GM10248 (cell line): ENCODE data around the gene VTI1B.

Experiments used
- CTCF ChIA-PET: fragments of 300-600 bp; sonication (Branson Sonifier 250); formaldehyde crosslinking; extraction: SDS; loops from one replicate; lab custom pipeline; 2021; ENCODE audit warnings: antibody characterized with exemption; lab: Yijun Ruan, JAX
- POLR2A ChIA-PET: fragments of 350-650 bp; sonication (Branson Sonifier 250); formaldehyde crosslinking; extraction: SDS; loops from one replicate; lab custom pipeline; 2020; ENCODE audit warnings: antibody characterized with exemption; lab: Yijun Ruan, JAX
- DNase-seq: peaks from one replicate; pipeline ENCODE4 v3.0.0; 2012; ENCODE audit errors: extremely low spot score
- TF ChIP-seq, protein P1 (sequence below): IDR thresholded peaks from 2 replicates; pipeline ENCODE4 v1.5.1; 2012; ENCODE audit warnings: mild to moderate bottlenecking, low read depth; ENCODE audit errors: extremely low read depth, missing control alignments, control extremely low read depth

Gene VTI1B

DNA sequence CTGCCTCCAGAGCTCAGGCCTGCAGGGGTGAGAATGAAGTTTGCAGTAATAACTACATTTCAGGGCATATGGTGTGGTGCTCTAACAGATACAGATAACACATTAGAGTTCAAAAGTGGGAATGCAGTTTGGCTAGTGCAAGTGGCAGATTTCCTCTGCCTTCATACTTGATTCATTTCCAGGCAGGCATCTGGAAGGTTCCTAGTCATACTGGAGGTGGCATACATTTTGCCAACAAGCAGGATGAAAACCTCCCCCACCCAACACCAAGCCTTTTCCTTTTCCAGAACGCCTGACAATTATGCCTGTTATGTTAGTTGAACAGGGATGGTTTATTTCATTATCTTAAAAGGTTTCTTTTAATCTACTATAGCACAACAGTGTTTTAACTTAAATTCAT lies 24.3 kb downstream of the VTI1B start:
- ChIA-PET POLR2A (no interaction called here), CTCF (interaction anchor here (1.2 to 5.2 kb wide), 2 partner anchors 12 to 17 kb away, joined by 3 to 29 read pairs; no protein-coding TSS in a partner anchor)
- TF ChIP-seq, protein P1, sequence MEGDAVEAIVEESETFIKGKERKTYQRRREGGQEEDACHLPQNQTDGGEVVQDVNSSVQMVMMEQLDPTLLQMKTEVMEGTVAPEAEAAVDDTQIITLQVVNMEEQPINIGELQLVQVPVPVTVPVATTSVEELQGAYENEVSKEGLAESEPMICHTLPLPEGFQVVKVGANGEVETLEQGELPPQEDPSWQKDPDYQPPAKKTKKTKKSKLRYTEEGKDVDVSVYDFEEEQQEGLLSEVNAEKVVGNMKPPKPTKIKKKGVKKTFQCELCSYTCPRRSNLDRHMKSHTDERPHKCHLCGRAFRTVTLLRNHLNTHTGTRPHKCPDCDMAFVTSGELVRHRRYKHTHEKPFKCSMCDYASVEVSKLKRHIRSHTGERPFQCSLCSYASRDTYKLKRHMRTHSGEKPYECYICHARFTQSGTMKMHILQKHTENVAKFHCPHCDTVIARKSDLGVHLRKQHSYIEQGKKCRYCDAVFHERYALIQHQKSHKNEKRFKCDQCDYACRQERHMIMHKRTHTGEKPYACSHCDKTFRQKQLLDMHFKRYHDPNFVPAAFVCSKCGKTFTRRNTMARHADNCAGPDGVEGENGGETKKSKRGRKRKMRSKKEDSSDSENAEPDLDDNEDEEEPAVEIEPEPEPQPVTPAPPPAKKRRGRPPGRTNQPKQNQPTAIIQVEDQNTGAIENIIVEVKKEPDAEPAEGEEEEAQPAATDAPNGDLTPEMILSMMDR = no peak
- DNase-seq = no peak

DNA sequence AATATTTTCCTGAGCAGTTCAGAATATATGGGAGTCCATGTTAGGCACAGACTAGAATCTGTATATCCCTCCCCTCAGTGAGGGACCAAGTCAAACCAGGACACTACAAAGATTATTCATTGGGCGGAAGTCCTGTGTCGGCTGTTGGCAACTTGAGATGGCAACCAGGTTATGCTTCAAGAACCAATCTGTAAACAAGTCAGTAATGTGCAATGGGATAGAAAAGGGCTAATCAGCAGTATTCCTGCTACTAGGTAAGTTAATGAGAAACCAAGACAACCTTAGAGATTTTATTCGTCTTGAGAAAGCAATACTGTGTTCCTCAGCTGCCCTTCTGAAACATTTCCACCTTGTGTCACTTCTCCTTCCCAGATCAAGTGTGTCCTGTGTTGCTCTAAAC lies 28.3 kb downstream of the VTI1B start:
- ChIA-PET POLR2A (no interaction called here), CTCF (no interaction called here)
- no peak for DNase-seq
- TF ChIP-seq, protein P1 = no peak

DNA sequence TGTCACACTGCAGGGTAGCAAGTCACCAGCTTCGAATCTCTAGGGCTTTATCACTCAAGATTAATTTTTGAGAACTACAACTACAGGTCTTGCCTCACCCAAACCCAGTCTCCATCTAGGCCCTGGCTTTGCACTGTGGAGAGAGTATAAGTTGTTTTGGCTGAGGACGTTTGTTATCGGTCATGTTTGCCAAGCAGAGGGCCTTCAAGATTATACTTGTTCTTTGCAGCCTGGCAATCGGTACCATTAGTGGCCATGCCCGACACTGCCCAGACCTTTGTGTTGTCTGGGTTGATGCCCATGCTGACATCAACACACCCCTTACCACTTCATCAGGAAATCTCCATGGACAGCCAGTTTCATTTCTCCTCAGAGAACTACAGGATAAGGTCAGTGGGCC lies 29.0 kb downstream of the VTI1B start:
- DNase-seq = no peak
- CTCF ChIA-PET = interaction anchor here (1.5 to 3.2 kb wide), 5 partner anchors 8 to 59 kb away, joined by 5 to 16 read pairs (median 10); partner anchors contain the start of gene ARG2
- POLR2A ChIA-PET = no interaction called here
- TF ChIP-seq, protein P1 = no peak

DNA sequence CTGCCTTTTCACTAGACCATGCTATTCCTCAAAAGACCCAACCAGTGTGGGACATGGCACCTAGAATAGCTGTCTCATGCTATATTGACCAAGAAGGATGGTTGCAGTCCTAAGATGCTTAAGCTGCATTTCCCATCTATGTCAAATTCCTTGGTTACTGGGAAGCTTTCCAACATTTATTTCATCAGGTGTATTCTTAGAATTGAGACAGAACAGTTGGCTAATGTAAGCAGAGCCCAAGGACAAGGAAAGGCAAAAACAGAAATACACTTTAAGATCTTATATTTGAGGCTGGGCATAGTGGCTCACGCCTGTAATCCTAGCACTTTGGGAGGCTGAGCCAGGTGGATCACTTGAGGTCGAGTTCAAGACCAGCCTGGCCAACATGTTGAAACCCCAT lies 30.0 kb downstream of the VTI1B start:
- CTCF ChIA-PET = interaction anchor here (0.8 to 3.2 kb wide), 11 partner anchors 9 to 216 kb away, joined by 3 to 16 read pairs (median 3); partner anchors contain the start of gene ARG2
- TF ChIP-seq, protein P1 = no peak
- POLR2A ChIA-PET = no interaction called here
- DNase-seq = no peak

DNA sequence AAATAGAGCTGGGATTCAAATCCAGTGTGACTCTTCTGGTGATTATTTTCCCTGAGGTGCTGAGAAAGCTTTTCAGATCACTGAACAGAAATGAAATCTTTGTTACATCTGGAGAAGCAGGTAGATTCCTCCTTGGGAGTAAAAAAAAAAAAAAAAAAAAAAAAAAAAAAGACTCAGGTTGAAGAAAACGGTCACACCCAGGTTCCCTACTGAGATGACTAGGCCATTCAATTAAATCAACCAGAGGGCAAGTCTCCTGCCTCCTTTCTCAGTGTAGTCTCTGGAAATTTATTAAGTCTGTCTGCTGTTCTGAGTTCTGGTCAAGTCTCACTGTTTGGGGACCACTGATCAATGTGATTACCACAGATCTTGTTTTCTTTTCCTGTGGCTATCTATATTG lies 30.7 kb downstream of the VTI1B start:
- ChIA-PET CTCF (interaction anchor here (0.8 to 3.2 kb wide), 10 partner anchors 8 to 216 kb away, joined by 3 to 16 read pairs (median 4); partner anchors contain the start of gene ARG2), POLR2A (interaction anchor here (0.7 kb wide), 1 partner anchor 13 kb away, joined by 4 read pairs; no protein-coding TSS in a partner anchor)

DNA sequence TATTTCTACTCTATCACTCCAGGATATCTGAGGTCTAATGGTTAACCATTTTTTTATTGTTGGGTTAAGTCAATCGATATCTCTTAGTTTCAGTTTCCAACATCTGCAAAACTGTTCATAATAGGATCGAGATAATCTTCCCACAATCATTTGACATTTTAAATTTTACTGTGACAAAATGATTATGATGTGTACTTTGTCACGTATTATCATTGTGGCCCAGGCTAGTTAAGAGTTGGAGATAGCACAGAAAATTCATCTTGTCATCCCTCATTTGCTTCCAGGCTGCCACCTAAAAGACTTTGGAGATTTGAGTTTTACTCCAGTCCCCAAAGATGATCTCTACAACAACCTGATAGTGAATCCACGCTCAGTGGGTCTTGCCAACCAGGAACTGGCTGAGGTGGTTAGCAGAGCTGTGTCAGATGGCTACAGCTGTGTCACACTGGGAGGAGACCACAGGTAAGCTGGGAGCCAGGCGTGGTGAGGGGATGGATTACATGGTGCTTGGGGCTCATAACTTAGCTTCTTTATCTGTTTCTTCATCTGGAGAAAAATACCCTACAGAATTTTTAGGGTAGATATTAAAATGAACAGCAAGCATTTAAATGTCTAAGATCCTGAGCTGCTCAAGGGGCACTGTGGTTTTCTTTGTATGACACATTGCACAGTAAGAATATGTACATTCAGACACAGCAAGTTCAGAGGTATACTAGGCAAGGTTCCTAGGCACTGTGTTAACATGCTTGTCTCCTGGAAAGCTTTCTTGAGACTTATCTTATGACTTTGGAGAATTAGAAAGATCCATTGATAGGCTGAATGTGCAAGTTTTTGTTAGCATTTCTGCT lies 32.3 kb downstream of the VTI1B start:
- ChIA-PET POLR2A (no interaction called here), CTCF (interaction anchor here (0.8 to 3.2 kb wide), 5 partner anchors 10 to 214 kb away, joined by 3 to 16 read pairs (median 3); partner anchors contain the start of genes ARG2 and PIGH)
- TF ChIP-seq, protein P1 = no peak
- DNase-seq = no peak

More for the DNA sequence above, 30.7 kb downstream of the VTI1B start:
- TF ChIP-seq, protein P1 = no peak
- no peak for DNase-seq
